HG03175 (cell line): ENCODE results near the gene C19orf85.
"Not testable (repeated sequence)": the region's sequence is repeated elsewhere in the genome, so short reads cannot be mapped to it uniquely, and the experiment has no call there.

Experiments
- ATAC-seq: cut with Tn5 transposase; IDR thresholded peaks from one replicate; pipeline ENCODE4 v1.9.1; 2021; ENCODE audit warnings: mild to moderate bottlenecking, moderate library complexity; ENCODE audit not compliant: unreplicated experiment

C19orf85 gene

DNA sequence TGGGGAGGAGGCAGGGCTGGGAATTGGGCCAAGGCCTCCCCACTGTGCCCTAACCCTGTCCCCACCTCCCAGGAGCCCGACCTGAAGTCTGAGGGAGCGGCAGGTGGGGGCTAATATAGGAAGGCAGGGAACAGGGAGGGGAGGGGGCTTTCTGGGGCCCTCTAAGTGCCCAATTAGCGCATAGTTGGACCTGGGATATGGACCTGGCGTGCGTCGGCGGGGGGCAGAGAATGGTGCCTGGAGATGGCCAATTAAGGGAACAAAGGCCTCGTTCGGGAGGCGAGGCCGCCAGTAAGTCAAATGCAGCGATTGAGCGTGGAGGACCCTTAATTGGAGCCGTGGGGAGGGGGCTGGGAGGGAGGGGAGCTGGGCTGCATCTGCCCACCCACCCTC, at the start of gene C19orf85:
C19orf85 (minus strand) TSS at position 90 of the 393 bp plus-strand sequence. CDS start 197 bp downstream, outside the sequence.
- ATAC-seq: no peak

- ATAC-seq: no peak
Observed at GRCh38 chr19:55508120-55508519, 43.6 kb upstream of the C19orf85 start.

DNA sequence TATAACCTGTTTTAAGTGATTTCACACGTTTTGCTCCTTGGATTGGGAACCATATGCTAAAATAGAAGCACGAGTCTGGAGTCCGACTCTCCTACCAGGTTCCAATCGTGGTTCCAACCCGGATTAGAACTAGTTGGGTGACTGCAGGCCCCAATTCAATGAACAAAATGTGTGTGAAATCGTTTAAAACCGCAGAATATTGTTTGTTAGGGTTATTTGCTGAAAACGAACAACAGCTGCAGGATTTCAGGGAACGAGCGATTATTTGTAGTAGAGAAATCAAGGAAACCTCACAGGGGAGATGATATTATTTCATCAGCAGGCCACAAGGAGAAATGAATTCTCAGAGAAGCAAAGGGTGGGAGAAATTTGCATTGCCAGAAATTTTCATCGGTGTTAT, 40.4 kb upstream of the C19orf85 start:
- no peak for ATAC-seq

DNA sequence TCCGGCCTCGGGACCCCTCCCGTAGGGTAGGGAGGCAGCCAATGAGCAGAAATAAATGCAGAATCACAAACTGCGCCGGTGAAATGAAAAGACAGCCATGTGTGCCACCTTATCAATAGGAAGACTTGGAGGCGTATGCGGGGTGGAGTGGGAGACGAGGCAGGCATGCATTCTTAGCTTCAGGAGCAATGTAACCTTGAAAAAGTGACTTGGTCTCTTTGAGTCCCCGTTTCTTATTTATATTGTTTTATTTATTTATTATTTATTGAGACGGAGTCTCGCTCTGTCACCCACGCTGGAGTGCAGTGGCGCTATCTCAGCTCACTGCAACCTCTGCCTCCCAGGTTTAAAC, 39.7 kb upstream of the C19orf85 start:
- no peak for ATAC-seq

DNA sequence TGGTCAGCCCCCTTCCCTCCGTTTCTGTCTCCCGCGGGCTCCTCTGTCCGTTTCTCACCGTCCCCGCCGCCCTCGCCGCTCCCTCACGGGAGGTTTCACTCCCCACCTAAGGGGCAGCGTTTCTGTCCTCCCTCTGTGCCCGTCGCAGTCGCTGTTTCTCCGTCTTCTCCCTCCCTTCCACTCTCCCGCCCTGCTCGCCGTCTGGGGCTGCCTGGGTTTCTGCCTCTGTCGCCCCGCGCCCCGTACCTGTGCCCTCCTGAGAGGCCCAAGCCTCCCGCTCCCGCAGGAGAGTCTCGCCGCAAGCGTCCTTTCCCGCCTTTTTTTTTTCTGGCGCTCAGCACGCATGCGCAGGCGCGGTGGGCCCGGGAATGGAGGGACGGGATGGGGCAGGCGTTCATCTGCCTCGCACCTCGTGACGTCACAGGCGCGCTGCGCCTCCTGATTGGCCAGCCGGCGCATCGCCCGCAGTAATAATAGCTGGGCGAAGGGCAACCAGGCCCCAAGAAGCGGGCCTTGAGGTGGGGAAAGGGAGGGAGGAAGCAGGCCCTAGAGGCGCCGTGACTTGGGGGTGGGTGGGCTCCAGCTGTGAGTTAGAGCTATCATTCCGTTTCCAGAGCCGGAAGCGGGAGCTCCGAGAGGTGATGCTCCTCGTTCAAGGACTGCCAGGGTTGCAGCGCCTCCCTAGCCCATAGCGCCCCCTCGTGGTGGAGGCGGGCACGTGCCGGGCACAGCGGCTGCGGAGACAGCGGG, 39.1 kb upstream of the C19orf85 start:
- ATAC-seq: peak; percentile 95

DNA sequence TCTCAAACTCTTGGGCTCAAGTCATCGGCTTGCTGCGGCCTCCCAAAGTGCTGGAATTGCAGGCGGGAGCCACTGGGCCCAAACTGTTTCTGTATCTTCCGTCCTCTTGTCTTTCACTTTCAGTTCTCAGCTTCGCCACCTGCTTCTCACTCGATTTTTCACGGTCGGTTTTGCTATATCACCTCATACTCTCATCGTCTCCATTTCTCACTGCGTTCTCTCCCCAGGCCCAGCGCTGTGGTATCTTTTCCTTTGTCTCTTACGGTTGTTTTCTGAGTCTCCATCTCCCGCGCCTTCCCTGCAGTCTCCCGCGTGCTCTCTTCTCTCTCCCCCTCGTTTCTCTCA, 38.6 kb upstream of the C19orf85 start:
- ATAC-seq: no peak

- no peak for ATAC-seq
Observed at GRCh38 chr19:55502197-55502952, 37.8 kb upstream of the C19orf85 start.

- no peak for ATAC-seq
Observed at GRCh38 chr19:55500368-55500952, 35.9 kb upstream of the C19orf85 start.

GRCh38 chr19:55498246-55498840, 33.8 kb upstream of the C19orf85 start:
- no peak for ATAC-seq

DNA sequence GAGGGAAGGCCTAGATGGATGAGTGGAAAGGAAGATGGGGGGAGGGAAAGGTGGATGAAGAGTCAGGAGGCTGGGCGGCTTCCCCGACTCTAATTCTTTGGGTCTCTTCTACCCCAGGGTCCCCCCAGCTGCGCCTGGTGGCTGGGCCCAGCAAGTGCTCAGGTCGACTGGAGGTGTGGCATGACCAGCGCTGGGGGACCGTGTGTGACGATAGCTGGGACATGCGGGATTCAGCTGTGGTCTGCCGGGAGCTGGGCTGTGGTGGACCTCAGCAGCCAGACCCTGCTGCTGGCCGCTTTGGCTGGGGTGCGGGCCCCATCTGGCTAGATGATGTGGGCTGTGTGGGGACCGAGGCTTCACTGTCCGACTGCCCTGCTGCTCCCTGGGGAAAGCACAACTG, 33.2 kb upstream of the C19orf85 start:
- ATAC-seq: no peak

DNA sequence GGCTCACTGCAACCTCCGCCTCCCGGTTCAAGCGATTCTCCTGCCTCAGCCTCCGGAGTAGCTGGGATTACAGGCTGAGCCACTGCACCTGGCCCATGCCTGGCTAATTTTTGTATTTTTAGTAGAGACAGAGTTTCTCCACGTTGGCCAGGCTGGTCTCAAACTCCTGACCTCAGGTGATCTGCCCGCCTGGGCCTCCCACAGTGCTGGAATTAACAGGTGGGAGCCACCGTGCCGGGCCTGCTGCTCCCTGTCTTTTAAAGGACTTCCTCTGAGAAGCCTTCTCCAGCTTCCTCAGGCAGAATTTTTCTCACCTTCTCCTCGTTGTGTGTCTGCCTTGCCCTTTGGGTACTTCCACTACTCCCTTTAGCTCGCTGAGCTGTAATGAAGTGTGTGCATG, 32.3 kb upstream of the C19orf85 start:
- not testable (repeated sequence) for ATAC-seq

- no peak for ATAC-seq
Observed at GRCh38 chr19:55495646-55496349, 31.2 kb upstream of the C19orf85 start.

GRCh38 chr19:55494172-55494761, 29.7 kb upstream of the C19orf85 start:
- ATAC-seq: no peak

DNA sequence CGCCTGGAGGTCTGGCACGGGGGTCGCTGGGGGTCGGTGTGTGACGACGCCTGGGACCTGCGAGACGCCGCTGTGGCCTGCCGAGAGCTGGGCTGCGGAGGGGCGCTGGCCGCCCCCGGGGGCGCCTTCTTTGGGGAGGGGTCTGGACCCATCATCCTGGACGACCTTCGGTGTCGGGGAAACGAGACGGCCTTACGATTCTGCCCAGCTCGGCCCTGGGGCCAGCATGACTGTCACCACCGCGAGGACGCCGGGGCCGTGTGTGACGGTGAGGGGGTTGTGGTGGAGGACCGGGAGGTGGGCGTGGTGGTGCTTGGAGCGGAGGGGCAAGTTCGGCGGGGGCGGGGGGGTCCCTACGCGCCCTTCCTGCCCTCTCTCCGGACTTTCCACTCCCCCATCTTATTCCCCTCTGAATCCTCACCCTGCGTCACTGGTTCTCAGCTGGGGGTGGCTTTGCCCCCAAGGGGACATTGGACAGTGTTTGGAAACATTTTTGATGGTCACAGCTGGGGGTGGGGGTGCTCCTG, 29.2 kb upstream of the C19orf85 start:
- ATAC-seq: no peak

GRCh38 chr19:55493052-55493644, 28.6 kb upstream of the C19orf85 start:
- no peak for ATAC-seq

GRCh38 chr19:55492362-55492944, 27.9 kb upstream of the C19orf85 start:
- ATAC-seq: no peak

DNA sequence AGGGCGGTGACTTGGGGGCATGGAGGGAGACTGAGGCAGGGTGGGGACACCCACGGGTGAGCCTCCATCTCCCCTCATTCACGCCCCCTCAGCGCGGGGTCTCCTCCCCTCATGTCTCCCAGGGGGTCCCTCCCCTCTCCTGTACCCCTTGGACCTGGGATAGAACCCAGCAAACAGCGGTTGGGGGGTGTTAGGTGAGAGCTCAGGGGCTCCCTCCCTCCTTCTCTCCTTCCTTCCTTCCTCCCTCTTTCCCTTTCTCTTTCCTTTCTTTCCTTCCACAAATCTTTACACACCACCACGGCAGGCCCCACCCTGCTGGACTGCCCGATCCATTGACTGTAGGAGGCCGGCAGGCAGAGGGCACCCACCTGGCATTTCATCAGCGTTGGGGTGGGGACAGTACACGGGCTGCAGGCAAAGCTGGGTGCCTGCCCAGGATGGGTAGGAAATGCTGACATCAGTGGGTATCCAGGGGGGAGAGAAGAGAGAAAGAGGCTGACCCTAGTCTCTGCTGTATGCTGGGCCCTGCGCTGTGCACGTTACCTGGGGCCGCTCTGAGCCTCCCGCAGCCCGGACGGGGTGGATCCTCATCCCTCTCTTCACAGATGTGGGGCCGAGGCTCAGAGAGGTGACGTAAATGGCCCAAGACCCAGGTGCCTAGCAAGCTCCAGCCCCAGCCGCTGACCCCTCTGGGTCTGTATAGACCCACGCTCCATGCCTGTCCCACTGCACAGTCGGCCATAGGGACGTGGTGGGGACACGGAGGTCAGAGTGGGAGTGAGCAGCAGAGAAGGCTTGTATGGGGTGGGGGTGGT, 27.2 kb upstream of the C19orf85 start:
- ATAC-seq: no peak

DNA sequence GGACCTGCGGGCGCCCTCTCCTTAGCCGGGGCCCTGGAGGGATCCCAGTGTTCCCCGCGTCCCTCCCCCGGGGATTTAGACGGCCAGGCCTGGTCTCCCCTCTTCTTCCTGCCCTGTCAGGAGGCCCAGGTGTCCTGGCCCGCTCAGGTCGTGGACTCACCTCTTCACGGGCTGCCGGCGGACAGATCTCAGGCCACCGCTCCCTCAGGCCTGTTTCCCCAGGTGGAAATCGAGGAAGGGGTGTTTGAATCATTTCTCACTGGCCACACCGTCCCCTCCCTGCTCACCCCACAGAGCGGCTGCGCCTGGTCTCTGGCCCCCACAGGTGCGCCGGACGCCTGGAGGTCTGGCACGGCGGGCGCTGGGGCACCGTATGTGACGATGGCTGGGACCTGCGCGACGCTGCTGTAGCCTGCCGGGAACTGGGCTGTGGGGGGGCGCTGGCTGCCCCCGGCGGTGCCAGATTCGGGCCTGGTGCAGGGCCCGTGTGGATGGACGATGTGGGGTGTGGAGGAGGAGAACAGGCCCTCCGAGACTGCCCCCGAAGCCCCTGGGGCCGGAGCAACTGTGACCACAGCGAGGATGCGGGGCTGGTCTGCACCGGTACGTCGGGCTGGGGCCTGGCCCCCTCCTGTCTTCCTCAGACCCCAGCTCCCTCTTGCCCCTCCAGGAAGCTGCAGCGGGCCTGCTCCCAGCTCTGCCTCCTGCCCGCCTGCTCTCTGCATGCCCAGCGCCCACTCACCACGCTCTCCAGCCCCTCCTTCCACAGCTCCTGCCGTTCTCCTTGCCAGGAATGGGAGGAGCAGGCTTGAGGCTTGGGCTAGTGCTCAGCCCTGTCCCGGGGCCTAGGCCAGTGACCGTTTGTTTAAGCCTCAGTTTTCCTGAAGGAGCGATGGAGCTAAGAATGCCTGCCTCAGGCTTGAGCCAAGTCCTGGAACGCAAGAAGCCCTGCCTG, 26.2 kb upstream of the C19orf85 start:
- ATAC-seq: no peak
